Keratinocyte (primary cell): Measurements from ENCODE around the gene KCNN3. TPM values are rescaled to one million over a fixed set of nuclear protein-coding genes. Genes with fewer than 3 reads are reported as not detected.

Experiments
- DNase-seq: peaks from one replicate; pipeline ENCODE4 v3.0.0-alpha.2; 2011; ENCODE audit warnings: low read depth, missing footprints, low spot score
- FAIRE-seq: peaks from 2 replicates; lab custom pipeline; 2011; peaks lifted over from hg19 to GRCh38; lab: Jason Lieb, UNC
- H2AFZ ChIP-seq: 2 replicates; pipeline ENCODE4 v1.6.0; 2012; ENCODE audit warnings: low read length, control low read depth, inconsistent platforms; ENCODE audit not compliant: control insufficient read depth
- H3K27ac ChIP-seq: 2 replicates; pipeline ENCODE4 v1.5.1; 2011; ENCODE audit warnings: low read length; ENCODE audit not compliant: control insufficient read depth, insufficient read depth
- H3K27me3 ChIP-seq: 3 replicates; pipeline ENCODE4 v1.6.0; 2011; ENCODE audit warnings: low read length; ENCODE audit not compliant: control insufficient read depth, insufficient read depth; ENCODE audit errors: extremely low read depth
- H3K36me3 ChIP-seq, 2 experiments: 2 replicates in 1 of 2; 3 replicates in 1 of 2; pipeline ENCODE4 v1.5.1; 2011; ENCODE audit warnings: low read length in 2 of 2, mild to moderate bottlenecking in 1 of 2; ENCODE audit not compliant: control insufficient read depth in 2 of 2, insufficient read depth in 2 of 2; ENCODE audit errors: extremely low read depth in 1 of 2
- H3K4me1 ChIP-seq: 3 replicates; pipeline ENCODE4 v1.5.1; 2011; ENCODE audit warnings: low read length; ENCODE audit not compliant: control insufficient read depth, insufficient read depth; ENCODE audit errors: extremely low read depth
- H3K4me2 ChIP-seq: 3 replicates; pipeline ENCODE4 v1.6.0; 2011; ENCODE audit warnings: low read depth, low read length; ENCODE audit not compliant: control insufficient read depth, insufficient read depth; ENCODE audit errors: extremely low read depth
- H3K4me3 ChIP-seq, 3 experiments: fragments of 200-600 bp in 1 of 3; sonication (generic) in 1 of 3; 2 replicates in 2 of 3; 3 replicates in 1 of 3; pipeline ENCODE4 v1.5.1; 2011 to 2016; ENCODE audit warnings: low read length in 3 of 3, mild to moderate bottlenecking in 3 of 3, control low read depth in 2 of 3, inconsistent platforms in 1 of 3, low read depth in 1 of 3, mixed read lengths in 1 of 3, mixed run types in 1 of 3, moderate library complexity in 1 of 3; ENCODE audit not compliant: control insufficient read depth in 2 of 3, insufficient read depth in 2 of 3; ENCODE audit errors: extremely low read depth in 1 of 3
- H3K79me2 ChIP-seq: 2 replicates; pipeline ENCODE4 v1.6.0; 2012; ENCODE audit warnings: low read length; ENCODE audit not compliant: control insufficient read depth, insufficient read depth
- H3K9ac ChIP-seq: 3 replicates; pipeline ENCODE4 v1.6.0; 2011; ENCODE audit warnings: low read length; ENCODE audit not compliant: control insufficient read depth, insufficient read depth; ENCODE audit errors: extremely low read depth
- H3K9me1 ChIP-seq: 3 replicates; pipeline ENCODE4 v1.6.0; 2011; ENCODE audit warnings: low read length; ENCODE audit not compliant: control insufficient read depth, insufficient read depth; ENCODE audit errors: extremely low read depth
- H3K9me3 ChIP-seq: 2 replicates; pipeline ENCODE4 v1.5.1; 2012; ENCODE audit warnings: low read depth, low read length; ENCODE audit not compliant: control insufficient read depth
- H4K20me1 ChIP-seq: 3 replicates; pipeline ENCODE4 v1.6.0; 2011; ENCODE audit warnings: low read length; ENCODE audit not compliant: control insufficient read depth, insufficient read depth; ENCODE audit errors: extremely low read depth
- EZH2 ChIP-seq: IDR thresholded peaks from one replicate; pipeline ENCODE4 v1.6.1; 2012; ENCODE audit warnings: inconsistent platforms, mild to moderate bottlenecking, low read length, moderate library complexity
- dilution Hi-C: fragments of 300-500 bp; cut with MboI; formaldehyde crosslinking; loops from one replicate; pipeline ENCODE4 v1.7.0; 2020; ENCODE audit warnings: low sequenced_read_pairs; ENCODE audit not compliant: extremely low pct_ligation_motif_present
- polyA plus RNA-seq, 5 experiments: library from polyadenylated mRNA; depleted of rRNA in 3 of 5; stranded (reverse) in 3 of 5; stranded (forward) in 1 of 5; unstranded in 1 of 5; fragments of >200 nt; gene quantifications; 1 replicate in 1 of 5; 2 replicates in 3 of 5; 3 replicates in 1 of 5; pipeline versions ENCODE4 v1.2.1 to v1.2.3, GENCODE V29; 2011 to 2012; ENCODE audit warnings: missing spikeins in 2 of 5, low read depth in 1 of 5, low replicate concordance in 1 of 5
- TF ChIP-seq, protein P1 (sequence below), 3 experiments: IDR thresholded peaks in 1 of 3; conservative IDR thresholded peaks in 1 of 3; optimal IDR thresholded peaks in 1 of 3; 2 replicates in 2 of 3; 3 replicates in 1 of 3; pipeline versions ENCODE3 to v1.5.1; 2011; ENCODE audit warnings: low read length in 3 of 3, mild to moderate bottlenecking in 3 of 3, moderate library complexity in 2 of 3, control low read depth in 1 of 3, inconsistent platforms in 1 of 3; ENCODE audit not compliant: insufficient read depth in 2 of 3; ENCODE audit errors: extremely low read depth in 1 of 3

KCNN3 gene
- polyA plus RNA-seq, 1 donor (not counting 4 experiments of a cell fraction or from before 2014, with no cell fraction given): 0.05 TPM

DNA sequence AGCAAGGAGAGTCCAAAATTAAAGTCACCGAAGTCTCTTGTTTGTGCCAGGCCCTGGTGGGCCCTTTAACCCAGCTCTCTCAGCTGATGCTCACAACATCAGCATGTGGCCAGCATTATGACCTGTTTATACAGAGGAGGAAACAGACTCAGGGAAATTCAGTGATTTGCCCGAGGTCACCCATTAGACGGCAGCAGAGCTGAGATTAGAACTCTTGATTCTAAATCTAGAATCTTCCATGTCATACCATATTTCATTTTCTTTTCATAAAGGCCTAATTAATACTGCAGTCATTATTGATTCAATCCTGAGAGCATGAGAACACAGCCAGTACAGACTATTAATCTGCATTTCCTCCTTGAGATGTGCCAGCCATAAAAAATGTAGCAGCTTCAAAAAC lies 63.7 kb downstream of the KCNN3 start:
- Histone ChIP-seq H3K9me3 (no peaks in the 10 kb centered on the region), H3K36me3 (no peaks in the 10 kb centered on the region), H3K4me1 (peaks cover 10% of the 10 kb centered on the region), H3K4me2 (no peak overlapping the region), H4K20me1 (no peaks in the 10 kb centered on the region), H3K4me3 (no peak overlapping the region), H3K9ac (no peak overlapping the region), H2AFZ (no peak overlapping the region), H3K79me2 (no peaks in the 10 kb centered on the region), H3K27ac (no peak overlapping the region), H3K27me3 (peaks cover 37% of the 10 kb centered on the region), H3K9me1 (no peaks in the 10 kb centered on the region)
- DNase-seq (no peak), FAIRE-seq (no peak)
- dilution Hi-C loops: no loop called here
- no peak for TF ChIP-seq EZH2
- TF ChIP-seq, protein P1, sequence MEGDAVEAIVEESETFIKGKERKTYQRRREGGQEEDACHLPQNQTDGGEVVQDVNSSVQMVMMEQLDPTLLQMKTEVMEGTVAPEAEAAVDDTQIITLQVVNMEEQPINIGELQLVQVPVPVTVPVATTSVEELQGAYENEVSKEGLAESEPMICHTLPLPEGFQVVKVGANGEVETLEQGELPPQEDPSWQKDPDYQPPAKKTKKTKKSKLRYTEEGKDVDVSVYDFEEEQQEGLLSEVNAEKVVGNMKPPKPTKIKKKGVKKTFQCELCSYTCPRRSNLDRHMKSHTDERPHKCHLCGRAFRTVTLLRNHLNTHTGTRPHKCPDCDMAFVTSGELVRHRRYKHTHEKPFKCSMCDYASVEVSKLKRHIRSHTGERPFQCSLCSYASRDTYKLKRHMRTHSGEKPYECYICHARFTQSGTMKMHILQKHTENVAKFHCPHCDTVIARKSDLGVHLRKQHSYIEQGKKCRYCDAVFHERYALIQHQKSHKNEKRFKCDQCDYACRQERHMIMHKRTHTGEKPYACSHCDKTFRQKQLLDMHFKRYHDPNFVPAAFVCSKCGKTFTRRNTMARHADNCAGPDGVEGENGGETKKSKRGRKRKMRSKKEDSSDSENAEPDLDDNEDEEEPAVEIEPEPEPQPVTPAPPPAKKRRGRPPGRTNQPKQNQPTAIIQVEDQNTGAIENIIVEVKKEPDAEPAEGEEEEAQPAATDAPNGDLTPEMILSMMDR (optimal IDR thresholded peaks at IDR 0.05 in 1 of 3, IDR thresholded peaks at IDR 0.05 in 1 of 3, conservative IDR thresholded peaks at IDR 0.05 in 1 of 3; ENCODE audit: extremely low read depth in 1 of 3, insufficient read depth in 2 of 3, low read length in 3 of 3): no peak

DNA sequence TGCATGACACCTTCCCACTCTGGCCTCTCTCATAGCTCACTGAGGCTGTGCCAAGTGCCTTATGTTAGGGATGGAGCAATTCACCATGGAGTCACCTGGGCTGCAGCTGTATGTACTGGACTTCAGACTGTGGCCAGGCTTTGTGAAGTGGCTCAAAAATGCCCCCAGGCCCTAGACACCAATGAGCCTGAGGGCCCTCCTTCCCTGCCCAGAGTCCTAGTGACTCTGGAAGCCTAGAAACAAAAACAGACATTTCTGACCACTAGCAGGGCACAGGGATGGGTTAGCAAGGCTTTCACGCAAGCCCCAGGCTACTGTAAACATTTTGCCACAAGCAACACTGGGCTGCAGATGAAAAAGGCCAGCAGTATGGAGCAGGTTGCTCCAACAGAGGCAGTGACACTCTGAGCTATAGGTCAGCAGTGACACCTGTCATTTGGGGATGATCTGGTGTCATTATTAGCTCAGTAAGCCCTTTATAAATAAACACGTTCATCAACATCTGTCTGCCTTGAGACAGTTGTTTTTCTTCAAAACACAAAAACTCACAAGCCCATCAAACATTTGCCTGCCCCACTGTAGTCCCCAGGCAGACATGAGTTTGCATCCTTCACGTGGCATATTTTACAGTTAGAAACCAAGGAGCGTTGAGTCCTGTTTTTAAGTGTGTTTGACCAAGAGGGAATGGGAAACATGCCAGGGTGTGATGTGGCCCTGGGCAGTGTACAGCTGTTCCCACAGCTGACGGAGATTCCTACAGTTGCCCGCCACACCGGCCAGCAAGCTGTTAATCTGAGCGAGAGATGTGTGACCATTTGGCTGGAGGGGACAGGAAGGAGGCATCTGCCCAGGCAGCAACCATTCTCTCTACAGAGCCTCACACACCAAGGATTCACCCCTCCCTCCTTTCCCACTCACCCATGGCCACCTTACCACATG lies 66.8 kb downstream of the KCNN3 start:
- no peaks in the 10 kb centered on the region for H3K4me1 ChIP-seq
- H3K27ac ChIP-seq: no peak overlapping the region
- no peaks in the 10 kb centered on the region for H4K20me1 ChIP-seq
- DNase-seq (no peak), FAIRE-seq (no peak)
- H2AFZ ChIP-seq: no peak overlapping the region
- no peak overlapping the region for H3K9ac ChIP-seq
- no peak overlapping the region for H3K4me3 ChIP-seq
- H3K9me1 ChIP-seq: no peaks in the 10 kb centered on the region
- dilution Hi-C loops: no loop called here
- H3K9me3 ChIP-seq: no peaks in the 10 kb centered on the region
- no peaks in the 10 kb centered on the region for H3K36me3 ChIP-seq
- no peak for TF ChIP-seq EZH2
- TF ChIP-seq, protein P1 (optimal IDR thresholded peaks at IDR 0.05 in 1 of 3, IDR thresholded peaks at IDR 0.05 in 1 of 3, conservative IDR thresholded peaks at IDR 0.05 in 1 of 3; ENCODE audit: extremely low read depth in 1 of 3, insufficient read depth in 2 of 3, low read length in 3 of 3): no peak
- H3K27me3 ChIP-seq: peaks cover 29% of the 10 kb centered on the region
- H3K79me2 ChIP-seq: no peaks in the 10 kb centered on the region
- no peak overlapping the region for H3K4me2 ChIP-seq
